NCI-H524 treated with DMSO at 0.1 percent for 48 hours (cell line): ENCODE data around the gene ENPP7.
A peak's percentile ranks its signal among the peaks of the same experiment; 100 is the strongest.

Experiments
- DNase-seq: peaks from one replicate; lab custom pipeline; 2025; lab: John Stamatoyannopoulos, UW

The ENPP7 gene

GRCh38 chr17:79732804-79733691 lies 2.3 kb downstream of the ENPP7 start:
- DNase-seq, result no peak

- no peak for DNase-seq
Measured at GRCh38 chr17:79733692-79734070, 2.9 kb downstream of the ENPP7 start.

- no peak for DNase-seq
Measured at GRCh38 chr17:79735096-79735495, 4.4 kb downstream of the ENPP7 start.

GRCh38 chr17:79737046-79737921 lies 6.5 kb downstream of the ENPP7 start:
- no peak for DNase-seq

GRCh38 chr17:79737922-79738578 lies 7.3 kb downstream of the ENPP7 start:
- no peak for DNase-seq

- DNase-seq, result no peak
Measured at GRCh38 chr17:79738643-79739042, 7.9 kb downstream of the ENPP7 start.

GRCh38 chr17:79739148-79740062 lies 8.7 kb downstream of the ENPP7 start:
- DNase-seq, result no peak

- no peak for DNase-seq
Measured at GRCh38 chr17:79740413-79740812, 9.7 kb downstream of the ENPP7 start.

GRCh38 chr17:79741401-79741750 lies 10.6 kb downstream of the ENPP7 start:
- DNase-seq, result no peak

GRCh38 chr17:79741751-79742588 lies 11.2 kb downstream of the ENPP7 start:
- peak; percentile 57 for DNase-seq

- no peak for DNase-seq
Measured at GRCh38 chr17:79742589-79742918, 11.8 kb downstream of the ENPP7 start.

GRCh38 chr17:79742951-79743476 lies 12.3 kb downstream of the ENPP7 start:
- DNase-seq, result no peak

GRCh38 chr17:79743614-79744013 lies 12.9 kb downstream of the ENPP7 start:
- no peak for DNase-seq

- DNase-seq, result no peak
Measured at GRCh38 chr17:79745641-79746105, 14.9 kb downstream of the ENPP7 start.

GRCh38 chr17:79746889-79747507 lies 16.3 kb downstream of the ENPP7 start:
- no peak for DNase-seq

GRCh38 chr17:79747508-79748294 lies 17.0 kb downstream of the ENPP7 start:
- peak; percentile 16 for DNase-seq

GRCh38 chr17:79748295-79749099 lies 17.8 kb downstream of the ENPP7 start:
- DNase-seq, result no peak

GRCh38 chr17:79749156-79749815 lies 18.5 kb downstream of the ENPP7 start:
- no peak for DNase-seq
